Fibroblast of lung (primary cell): ENCODE results near the gene CCDC183. TPM values are rescaled to one million over a fixed set of nuclear protein-coding genes. Genes with fewer than 3 reads are reported as not detected.

Experiments used
- DNase-seq, 2 donors: peaks; one replicate each; pipeline versions ENCODE4 v3.0.0 to v3.0.0-alpha.2; 2010; ENCODE audit warnings: low read depth in 2 of 2
- H2AFZ ChIP-seq: 2 replicates; pipeline ENCODE4 v1.5.1; 2012; ENCODE audit warnings: low read length, control low read depth, inconsistent platforms
- H3K27ac ChIP-seq: 2 replicates; pipeline ENCODE4 v1.5.1; 2011; ENCODE audit warnings: low read length, control low read depth; ENCODE audit not compliant: insufficient read depth
- H3K27me3 ChIP-seq: 2 replicates; pipeline ENCODE4 v1.5.1; 2011; ENCODE audit warnings: mild to moderate bottlenecking, low read length; ENCODE audit not compliant: control insufficient read depth, insufficient read depth
- H3K36me3 ChIP-seq: 2 replicates; pipeline ENCODE4 v1.5.1; 2011; ENCODE audit warnings: low read length; ENCODE audit not compliant: control insufficient read depth, insufficient read depth
- H3K4me1 ChIP-seq: 2 replicates; pipeline ENCODE4 v1.5.1; 2011; ENCODE audit warnings: low read length; ENCODE audit not compliant: control insufficient read depth, insufficient read depth; ENCODE audit errors: extremely low read depth
- H3K4me2 ChIP-seq: 2 replicates; pipeline ENCODE4 v1.5.1; 2011; ENCODE audit warnings: low read length, control low read depth; ENCODE audit not compliant: insufficient read depth; ENCODE audit errors: extremely low read depth
- H3K4me3 ChIP-seq, 4 experiments: fragments of 200-600 bp in 1 of 4; sonication (generic) in 1 of 4; replicated peaks in 1 of 4; 2 replicates each; pipeline ENCODE4 v1.5.1; 2011 to 2016; ENCODE audit warnings: low read length in 4 of 4, low read depth in 3 of 4, mild to moderate bottlenecking in 3 of 4, control low read depth in 2 of 4, inconsistent platforms in 1 of 4, mixed read lengths in 1 of 4; ENCODE audit not compliant: insufficient read depth in 1 of 4; ENCODE audit errors: control extremely low read depth in 1 of 4
- H3K79me2 ChIP-seq: 2 replicates; pipeline ENCODE4 v1.5.1; 2012; ENCODE audit warnings: mild to moderate bottlenecking, low read length, inconsistent platforms; ENCODE audit not compliant: control insufficient read depth, insufficient read depth
- H3K9ac ChIP-seq: 2 replicates; pipeline ENCODE4 v1.5.1; 2011; ENCODE audit warnings: mild to moderate bottlenecking, low read length, control low read depth; ENCODE audit not compliant: insufficient read depth
- H3K9me3 ChIP-seq: 2 replicates; pipeline ENCODE4 v1.5.1; 2012; ENCODE audit warnings: low read depth, low read length; ENCODE audit not compliant: control insufficient read depth, insufficient read depth
- H4K20me1 ChIP-seq: 2 replicates; pipeline ENCODE4 v1.5.1; 2011; ENCODE audit warnings: low read length; ENCODE audit not compliant: control insufficient read depth, insufficient read depth; ENCODE audit errors: extremely low read depth
- CTCF ChIP-seq, 2 donors: IDR thresholded peaks in 1 of 2; conservative IDR thresholded peaks in 1 of 2; 1 replicate in 1 of 2; 2 replicates in 1 of 2; pipeline ENCODE4 v1.5.1; 2011 to 2012; ENCODE audit warnings: low read length in 2 of 2, control low read depth in 1 of 2, inconsistent platforms in 1 of 2, low read depth in 1 of 2, mild to moderate bottlenecking in 1 of 2
- EZH2 ChIP-seq: IDR thresholded peaks from 2 replicates; pipeline ENCODE4 v1.5.1; 2012; ENCODE audit warnings: low read length, control low read depth, mild to moderate bottlenecking; ENCODE audit errors: missing control alignments
- polyA plus RNA-seq, 2 donors: library from polyadenylated mRNA; depleted of rRNA in 1 of 2; stranded (reverse) in 1 of 2; unstranded in 1 of 2; fragments of >200 nt; gene quantifications; 2 replicates each; pipeline ENCODE4 v1.2.1, GENCODE V29; 2011 to 2012; ENCODE audit warnings: missing spikeins in 1 of 2
- total RNA-seq: library from RNA; depleted of rRNA; stranded (reverse); fragments of >200 nt; gene quantifications from 2 replicates; pipeline ENCODE4 v1.2.1, GENCODE V29; 2014

CCDC183 gene
- total and polyA plus RNA-seq, 2 donors (not counting 1 experiment from before 2014, with no cell fraction given): 0.35 to 0.99 TPM

GRCh38 chr9:136846376-136847087 lies 50.4 kb downstream of the CCDC183 start:
- no peak overlapping the region for H3K27ac ChIP-seq
- peaks cover 8% of the 10 kb centered on the region for H3K4me1 ChIP-seq
- H4K20me1 ChIP-seq: no peaks in the 10 kb centered on the region
- no peaks in the 10 kb centered on the region for H3K79me2 ChIP-seq
- DNase-seq: no peak
- no peak overlapping the region for H3K9ac ChIP-seq
- TF ChIP-seq CTCF (conservative IDR thresholded peaks at IDR 0.05 in 1 of 2, IDR thresholded peaks at IDR 0.05 in 1 of 2; ENCODE audit: low read depth in 1 of 2, low read length in 2 of 2): no peak
- peak; percentile 97 for TF ChIP-seq EZH2
- H3K9me3 ChIP-seq: no peaks in the 10 kb centered on the region
- peaks cover 24% of the 10 kb centered on the region for H3K27me3 ChIP-seq
- H3K36me3 ChIP-seq: peaks cover 10% of the 10 kb centered on the region
- no peak overlapping the region for H3K4me3 ChIP-seq
- no peak overlapping the region for H3K4me2 ChIP-seq
- no peak overlapping the region for H2AFZ ChIP-seq

GRCh38 chr9:136847088-136847825 lies 51.1 kb downstream of the CCDC183 start:
- no peak overlapping the region for H2AFZ ChIP-seq
- no peaks in the 10 kb centered on the region for H3K9me3 ChIP-seq
- peak overlapping the region; percentile 23 for H3K9ac ChIP-seq
- TF ChIP-seq CTCF (conservative IDR thresholded peaks at IDR 0.05 in 1 of 2, IDR thresholded peaks at IDR 0.05 in 1 of 2; ENCODE audit: low read depth in 1 of 2, low read length in 2 of 2): no peak
- no peak for TF ChIP-seq EZH2
- peak overlapping the region; percentile 97 for H3K4me2 ChIP-seq
- no peaks in the 10 kb centered on the region for H3K79me2 ChIP-seq
- H3K4me3 ChIP-seq: peak overlapping the region; percentile 77 to 91 (median 82)
- peaks cover 5% of the 10 kb centered on the region for H3K4me1 ChIP-seq
- H3K36me3 ChIP-seq: peaks cover 12% of the 10 kb centered on the region
- H3K27ac ChIP-seq: no peak overlapping the region
- H3K27me3 ChIP-seq: peaks cover 24% of the 10 kb centered on the region
- peak; percentile 57 to 87 for DNase-seq
- no peaks in the 10 kb centered on the region for H4K20me1 ChIP-seq

GRCh38 chr9:136847826-136848392 lies 51.8 kb downstream of the CCDC183 start:
- Histone ChIP-seq H3K27me3 (peaks cover 24% of the 10 kb centered on the region), H3K4me3 (peak overlapping the region; percentile 77 to 91 (median 82)), H3K9me3 (no peaks in the 10 kb centered on the region), H3K36me3 (peaks cover 12% of the 10 kb centered on the region), H3K4me1 (peaks cover 5% of the 10 kb centered on the region), H3K4me2 (peak overlapping the region; percentile 97), H3K79me2 (no peaks in the 10 kb centered on the region), H3K27ac (no peak overlapping the region), H3K9ac (peak overlapping the region; percentile 63), H4K20me1 (no peaks in the 10 kb centered on the region), H2AFZ (no peak overlapping the region)
- peak; percentile 79 to 86 for DNase-seq
- no peak for TF ChIP-seq EZH2
- no peak for TF ChIP-seq CTCF (conservative IDR thresholded peaks at IDR 0.05 in 1 of 2, IDR thresholded peaks at IDR 0.05 in 1 of 2; ENCODE audit: low read depth in 1 of 2, low read length in 2 of 2)
